SK-N-SH treated with all-trans-retinoic acid at 6 μM for 48 hours (cell line): ENCODE measurements around the gene ZNF684.
"Not testable (repeated sequence)": the region's sequence is repeated elsewhere in the genome, so short reads cannot be mapped to it uniquely, and the experiment has no call there.

Experiments
- ATAC-seq: fragments of 200-7000 bp; cut with Tn5 transposase; 3 replicates; pipeline ENCODE4 v1.9.1; 2020; ENCODE audit warnings: mild to moderate bottlenecking, moderate library complexity
- ARNTL ChIP-seq: fragments of 450-650 bp; formaldehyde crosslinking; IDR thresholded peaks from 2 replicates; pipeline ENCODE4 v1.5.0; 2020; ENCODE audit warnings: low read depth, mild to moderate bottlenecking, moderate library complexity, borderline replicate concordance
- BACH2 ChIP-seq: fragments of 250-450 bp; sonication (Bioruptor Pico); IDR thresholded peaks from 2 replicates; pipeline ENCODE4 v1.9.0; 2021; ENCODE audit warnings: mild to moderate bottlenecking, borderline replicate concordance
- CREB5 ChIP-seq: fragments of 250-450 bp; sonication (Bioruptor Pico); IDR thresholded peaks from 2 replicates; pipeline ENCODE4 v1.5.1; 2020; ENCODE audit warnings: low read depth, mild to moderate bottlenecking, moderate library complexity
- CSDC2 ChIP-seq: fragments of 250-450 bp; sonication (Bioruptor Pico); IDR thresholded peaks from 2 replicates; pipeline ENCODE4 v1.5.0; 2020; ENCODE audit warnings: mild to moderate bottlenecking, moderate library complexity
- ESRRG ChIP-seq: fragments of 250-450 bp; sonication (Bioruptor Pico); IDR thresholded peaks from 2 replicates; pipeline ENCODE4 v1.6.1; 2021; ENCODE audit warnings: mild to moderate bottlenecking
- GLIS3 ChIP-seq: fragments of 250-450 bp; sonication (Bioruptor Pico); IDR thresholded peaks from 2 replicates; pipeline ENCODE4 v1.5.0; 2020; ENCODE audit warnings: mild to moderate bottlenecking, moderate library complexity
- ISL1 ChIP-seq: fragments of 250-450 bp; sonication (Bioruptor Pico); IDR thresholded peaks from 2 replicates; pipeline ENCODE4 v2.1.2; 2022; ENCODE audit warnings: mild to moderate bottlenecking, moderate library complexity
- OSR1 ChIP-seq: fragments of 250-450 bp; sonication (Bioruptor Pico); IDR thresholded peaks from 2 replicates; pipeline ENCODE4 v1.8.0; 2022; ENCODE audit warnings: moderate library complexity, mild to moderate bottlenecking, inconsistent platforms
- POU6F1 ChIP-seq: fragments of 250-450 bp; sonication (Bioruptor Pico); IDR thresholded peaks from 2 replicates; pipeline ENCODE4 v1.8.0; 2021; ENCODE audit warnings: low read depth, mild to moderate bottlenecking, moderate library complexity, borderline replicate concordance
- SNAI2 ChIP-seq: fragments of 250-450 bp; sonication (Bioruptor Pico); IDR thresholded peaks from 2 replicates; pipeline ENCODE4 v1.5.0; 2020; ENCODE audit warnings: mild to moderate bottlenecking, moderate library complexity
- TCF4 ChIP-seq: fragments of 250-450 bp; sonication (Bioruptor Pico); IDR thresholded peaks from 2 replicates; pipeline ENCODE4 v1.8.0; 2021; ENCODE audit warnings: mild to moderate bottlenecking, moderate library complexity, borderline replicate concordance
- TOX ChIP-seq: fragments of 250-450 bp; sonication (Bioruptor Pico); IDR thresholded peaks from 2 replicates; pipeline ENCODE4 v1.8.0; 2021; ENCODE audit warnings: mild to moderate bottlenecking, moderate library complexity, borderline replicate concordance
- ZFP3 ChIP-seq: fragments of 250-450 bp; sonication (Bioruptor Pico); IDR thresholded peaks from 2 replicates; pipeline ENCODE4 v1.5.0; 2020; ENCODE audit warnings: mild to moderate bottlenecking, moderate library complexity
- ZFP30 ChIP-seq: fragments of 450-650 bp; formaldehyde crosslinking; IDR thresholded peaks from 2 replicates; pipeline ENCODE4 v1.5.0; 2022; ENCODE audit warnings: mild to moderate bottlenecking, moderate library complexity
- ZNF70 ChIP-seq: fragments of 450-650 bp; formaldehyde crosslinking; IDR thresholded peaks from 2 replicates; pipeline ENCODE4 v1.5.0; 2020; ENCODE audit warnings: mild to moderate bottlenecking, moderate library complexity
- ZNF8 ChIP-seq: fragments of 450-650 bp; formaldehyde crosslinking; IDR thresholded peaks from 2 replicates; pipeline ENCODE4 v1.5.0; 2020; ENCODE audit warnings: mild to moderate bottlenecking, moderate library complexity
- TF ChIP-seq, protein P1 (sequence below): fragments of 250-450 bp; sonication (Bioruptor Pico); IDR thresholded peaks from 2 replicates; pipeline ENCODE4 v1.8.0; 2020; ENCODE audit warnings: mild to moderate bottlenecking, moderate library complexity, borderline replicate concordance
- TF ChIP-seq, protein P2 (sequence below): fragments of 250-450 bp; sonication (Bioruptor Pico); IDR thresholded peaks from 2 replicates; pipeline ENCODE4 v1.5.0; 2020; ENCODE audit warnings: mild to moderate bottlenecking, moderate library complexity

ZNF684 gene

DNA sequence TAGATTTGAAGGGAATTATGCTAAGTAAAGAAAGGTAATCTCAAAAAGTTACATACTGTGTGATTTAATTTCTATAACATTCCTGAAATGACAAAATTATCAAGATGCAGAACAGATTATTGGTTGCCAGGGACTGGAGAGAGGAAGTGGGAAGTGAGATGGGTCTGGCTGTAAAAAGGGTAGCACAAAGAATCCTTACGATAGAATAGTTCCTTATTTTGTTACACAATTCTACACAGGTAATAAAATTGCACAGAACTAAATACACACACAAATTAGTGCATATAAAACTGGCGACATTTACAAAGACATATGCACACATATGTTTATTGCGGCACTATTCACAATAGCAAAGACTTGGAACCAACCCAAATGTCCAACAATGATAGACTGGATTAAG lies 33.5 kb downstream of the ZNF684 start:
- no peak for ATAC-seq
- no peak for TF ChIP-seq CSDC2 (CRISPR knock-in tag)
- no peak for TF ChIP-seq TCF4
- TF ChIP-seq TOX = no peak
- TF ChIP-seq OSR1 (CRISPR knock-in tag) = no peak
- TF ChIP-seq BACH2 = no peak
- TF ChIP-seq GLIS3 (CRISPR knock-in tag) = no peak
- TF ChIP-seq ZNF70 (CRISPR knock-in tag) = no peak
- no peak for TF ChIP-seq SNAI2 (CRISPR knock-in tag)
- TF ChIP-seq ESRRG (CRISPR knock-in tag) = no peak

DNA sequence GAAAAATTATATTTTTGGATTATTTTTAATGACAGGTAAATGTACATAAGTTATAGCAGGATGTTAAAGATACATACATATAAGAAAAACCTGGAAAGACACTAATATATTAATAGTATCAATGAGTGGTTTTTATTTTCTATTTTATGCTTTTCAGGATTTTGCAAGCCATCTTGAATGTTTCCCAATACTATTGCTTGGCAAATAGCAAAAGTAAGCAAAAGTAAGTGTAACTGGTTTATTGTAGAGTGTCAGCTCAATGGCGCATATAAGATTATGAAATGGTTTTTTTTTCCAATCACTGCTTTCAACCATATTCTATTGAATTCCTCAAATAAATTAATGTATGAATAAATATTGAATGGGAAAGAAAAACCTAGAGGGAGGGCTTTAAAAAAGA lies 36.4 kb downstream of the ZNF684 start:
- ATAC-seq = no peak
- TF ChIP-seq OSR1 (CRISPR knock-in tag) (no peak), ZNF8 (CRISPR knock-in tag) (no peak)

- not testable (repeated sequence) for ATAC-seq
Observed at GRCh38 chr1:40574805-40575204, 43.4 kb downstream of the ZNF684 start.

DNA sequence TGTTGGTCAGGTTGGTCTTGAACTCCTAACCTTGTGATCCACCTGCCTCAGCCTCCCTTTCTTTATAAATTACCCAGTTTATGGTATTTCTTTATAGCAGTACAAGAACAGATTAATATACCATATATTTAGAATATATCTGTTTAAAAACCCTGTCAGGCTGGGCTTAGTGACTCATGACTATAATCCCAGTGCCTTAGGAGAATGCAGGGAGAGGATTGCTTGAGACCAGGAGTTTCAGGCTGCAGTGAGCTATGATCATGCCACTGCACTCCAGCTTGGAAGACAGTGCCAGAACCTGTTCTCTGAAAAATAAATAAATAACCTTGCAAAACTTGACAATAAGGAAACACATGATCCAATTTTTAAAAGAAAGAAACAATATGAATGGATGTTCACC lies 43.9 kb downstream of the ZNF684 start:
- ATAC-seq = no peak

GRCh38 chr1:40582116-40582515 lies 50.7 kb downstream of the ZNF684 start:
- no peak for TF ChIP-seq CREB5
- TF ChIP-seq, protein P1, sequence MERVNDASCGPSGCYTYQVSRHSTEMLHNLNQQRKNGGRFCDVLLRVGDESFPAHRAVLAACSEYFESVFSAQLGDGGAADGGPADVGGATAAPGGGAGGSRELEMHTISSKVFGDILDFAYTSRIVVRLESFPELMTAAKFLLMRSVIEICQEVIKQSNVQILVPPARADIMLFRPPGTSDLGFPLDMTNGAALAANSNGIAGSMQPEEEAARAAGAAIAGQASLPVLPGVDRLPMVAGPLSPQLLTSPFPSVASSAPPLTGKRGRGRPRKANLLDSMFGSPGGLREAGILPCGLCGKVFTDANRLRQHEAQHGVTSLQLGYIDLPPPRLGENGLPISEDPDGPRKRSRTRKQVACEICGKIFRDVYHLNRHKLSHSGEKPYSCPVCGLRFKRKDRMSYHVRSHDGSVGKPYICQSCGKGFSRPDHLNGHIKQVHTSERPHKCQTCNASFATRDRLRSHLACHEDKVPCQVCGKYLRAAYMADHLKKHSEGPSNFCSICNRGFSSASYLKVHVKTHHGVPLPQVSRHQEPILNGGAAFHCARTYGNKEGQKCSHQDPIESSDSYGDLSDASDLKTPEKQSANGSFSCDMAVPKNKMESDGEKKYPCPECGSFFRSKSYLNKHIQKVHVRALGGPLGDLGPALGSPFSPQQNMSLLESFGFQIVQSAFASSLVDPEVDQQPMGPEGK (CRISPR knock-in tag) = no peak
- TF ChIP-seq, all 23 proteins: peak for 0
- ATAC-seq = no peak

More for the DNA sequence above, 43.9 kb downstream of the ZNF684 start:
- TF ChIP-seq, protein P2, sequence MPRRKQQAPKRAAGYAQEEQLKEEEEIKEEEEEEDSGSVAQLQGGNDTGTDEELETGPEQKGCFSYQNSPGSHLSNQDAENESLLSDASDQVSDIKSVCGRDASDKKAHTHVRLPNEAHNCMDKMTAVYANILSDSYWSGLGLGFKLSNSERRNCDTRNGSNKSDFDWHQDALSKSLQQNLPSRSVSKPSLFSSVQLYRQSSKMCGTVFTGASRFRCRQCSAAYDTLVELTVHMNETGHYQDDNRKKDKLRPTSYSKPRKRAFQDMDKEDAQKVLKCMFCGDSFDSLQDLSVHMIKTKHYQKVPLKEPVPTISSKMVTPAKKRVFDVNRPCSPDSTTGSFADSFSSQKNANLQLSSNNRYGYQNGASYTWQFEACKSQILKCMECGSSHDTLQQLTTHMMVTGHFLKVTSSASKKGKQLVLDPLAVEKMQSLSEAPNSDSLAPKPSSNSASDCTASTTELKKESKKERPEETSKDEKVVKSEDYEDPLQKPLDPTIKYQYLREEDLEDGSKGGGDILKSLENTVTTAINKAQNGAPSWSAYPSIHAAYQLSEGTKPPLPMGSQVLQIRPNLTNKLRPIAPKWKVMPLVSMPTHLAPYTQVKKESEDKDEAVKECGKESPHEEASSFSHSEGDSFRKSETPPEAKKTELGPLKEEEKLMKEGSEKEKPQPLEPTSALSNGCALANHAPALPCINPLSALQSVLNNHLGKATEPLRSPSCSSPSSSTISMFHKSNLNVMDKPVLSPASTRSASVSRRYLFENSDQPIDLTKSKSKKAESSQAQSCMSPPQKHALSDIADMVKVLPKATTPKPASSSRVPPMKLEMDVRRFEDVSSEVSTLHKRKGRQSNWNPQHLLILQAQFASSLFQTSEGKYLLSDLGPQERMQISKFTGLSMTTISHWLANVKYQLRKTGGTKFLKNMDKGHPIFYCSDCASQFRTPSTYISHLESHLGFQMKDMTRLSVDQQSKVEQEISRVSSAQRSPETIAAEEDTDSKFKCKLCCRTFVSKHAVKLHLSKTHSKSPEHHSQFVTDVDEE = no peak
- no peak for TF ChIP-seq ZFP3 (CRISPR knock-in tag)
- TF ChIP-seq ISL1 = no peak
- no peak for TF ChIP-seq CREB5
- no peak for TF ChIP-seq ZNF8 (CRISPR knock-in tag)
- no peak for TF ChIP-seq SNAI2 (CRISPR knock-in tag)
- TF ChIP-seq BACH2 = no peak

GRCh38 chr1:40583980-40584379 lies 52.5 kb downstream of the ZNF684 start:
- peak; percentile 22; the same call in 2 of the 3 replicates for ATAC-seq
- TF ChIP-seq CSDC2 (CRISPR knock-in tag) = no peak
- no peak for TF ChIP-seq ARNTL (CRISPR knock-in tag)
- TF ChIP-seq CREB5 = no peak
- no peak for TF ChIP-seq TOX
- no peak for TF ChIP-seq TCF4
- no peak for TF ChIP-seq SNAI2 (CRISPR knock-in tag)
- no peak for TF ChIP-seq ZNF8 (CRISPR knock-in tag)
- TF ChIP-seq, protein P1 (CRISPR knock-in tag) = no peak
- TF ChIP-seq ZFP30 (CRISPR knock-in tag) = no peak
- TF ChIP-seq POU6F1 (CRISPR knock-in tag) = no peak
